ENCODE measurements around the gene CDH18.

CDH18 gene

GRCh38 chr5:20020247-20020646 is 32.2 kb upstream of the CDH18 start:
- Histone ChIP-seq H3K27ac (no peak overlapping the region), H3K36me3 (no peaks in the 10 kb centered on the region), H3K27me3 (no peaks in the 10 kb centered on the region), H3K4me1 (no peaks in the 10 kb centered on the region), H3K4me3 (no peak overlapping the region), H3K9me3 (replicated peaks in 1 of 11) (peaks cover 0 to 19% (median 6%) of the 10 kb centered on the region in 11 experiments; a peak in 8 of 22 replicates), H3K9ac (no peak overlapping the region), H3K4me2 (no peak overlapping the region), H4K20me1 (no peaks in the 10 kb centered on the region)
- no peak for TF ChIP-seq Cebpa-rat (IDR thresholded peaks at IDR 0.05)

- TF ChIP-seq Cebpa-rat (IDR thresholded peaks at IDR 0.05) = no peak
- H3K36me3 ChIP-seq = no peaks in the 10 kb centered on the region
- no peaks in the 10 kb centered on the region for H4K20me1 ChIP-seq
- H3K27me3 ChIP-seq = no peaks in the 10 kb centered on the region
- no peaks in the 10 kb centered on the region for H3K4me1 ChIP-seq
- H3K9ac ChIP-seq = no peak overlapping the region
- H3K9me3 ChIP-seq (replicated peaks in 1 of 11) = peaks cover 0 to 19% (median 6%) of the 10 kb centered on the region in 11 experiments; a peak in 8 of 22 replicates
- H3K4me2 ChIP-seq = no peak overlapping the region
- no peak overlapping the region for H3K4me3 ChIP-seq
- H3K27ac ChIP-seq = no peak overlapping the region
Observed at GRCh38 chr5:20017021-20017420, 29.0 kb upstream of the CDH18 start.

- no peaks in the 10 kb centered on the region for H3K4me1 ChIP-seq
- no peaks in the 10 kb centered on the region for H3K36me3 ChIP-seq
- no peak overlapping the region for H3K27ac ChIP-seq
- no peaks in the 10 kb centered on the region for H4K20me1 ChIP-seq
- H3K27me3 ChIP-seq = no peaks in the 10 kb centered on the region
- no peak for TF ChIP-seq Cebpa-rat (IDR thresholded peaks at IDR 0.05)
- no peak overlapping the region for H3K9ac ChIP-seq
- H3K4me3 ChIP-seq = no peak overlapping the region
- H3K4me2 ChIP-seq = no peak overlapping the region
- H3K9me3 ChIP-seq (replicated peaks in 1 of 11) = no peaks in the 10 kb centered on the region
Observed at GRCh38 chr5:20000416-20000815, 12.4 kb upstream of the CDH18 start.

GRCh38 chr5:19988457-19988856 is 457 bp upstream of the CDH18 start:
- H4K20me1 ChIP-seq = no peaks in the 10 kb centered on the region; a peak in 1 of 22 replicates
- no peak overlapping the region for H3K4me2 ChIP-seq
- no peak for TF ChIP-seq Cebpa-rat (IDR thresholded peaks at IDR 0.05)
- H3K4me3 ChIP-seq = no peak overlapping the region
- no peaks in the 10 kb centered on the region for H3K4me1 ChIP-seq
- H3K9ac ChIP-seq = no peak overlapping the region
- no peak overlapping the region for H3K27ac ChIP-seq
- H3K27me3 ChIP-seq = no peaks in the 10 kb centered on the region
- H3K36me3 ChIP-seq = no peaks in the 10 kb centered on the region
- H3K9me3 ChIP-seq (replicated peaks in 1 of 11) = no peaks in the 10 kb centered on the region

GRCh38 chr5:19986806-19987205 is 1.2 kb downstream of the CDH18 start:
- no peaks in the 10 kb centered on the region for H3K36me3 ChIP-seq
- no peaks in the 10 kb centered on the region for H3K27me3 ChIP-seq
- no peaks in the 10 kb centered on the region for H3K9me3 ChIP-seq (replicated peaks in 1 of 11)
- H3K27ac ChIP-seq = no peak overlapping the region
- no peak overlapping the region for H3K9ac ChIP-seq
- H3K4me3 ChIP-seq = no peak overlapping the region
- no peaks in the 10 kb centered on the region for H3K4me1 ChIP-seq
- no peaks in the 10 kb centered on the region; a peak in 1 of 22 replicates for H4K20me1 ChIP-seq
- no peak overlapping the region for H3K4me2 ChIP-seq
- no peak for TF ChIP-seq Cebpa-rat (IDR thresholded peaks at IDR 0.05)

GRCh38 chr5:19986031-19986619 is 1.9 kb downstream of the CDH18 start:
- no peaks in the 10 kb centered on the region for H3K4me1 ChIP-seq
- H3K27ac ChIP-seq = no peak overlapping the region
- no peak overlapping the region for H3K9ac ChIP-seq
- H3K36me3 ChIP-seq = no peaks in the 10 kb centered on the region
- no peaks in the 10 kb centered on the region for H3K9me3 ChIP-seq (replicated peaks in 1 of 11)
- no peak overlapping the region for H3K4me2 ChIP-seq
- H3K27me3 ChIP-seq = no peaks in the 10 kb centered on the region
- no peak overlapping the region for H3K4me3 ChIP-seq
- TF ChIP-seq Cebpa-rat (IDR thresholded peaks at IDR 0.05) = no peak
- no peaks in the 10 kb centered on the region; a peak in 1 of 22 replicates for H4K20me1 ChIP-seq

GRCh38 chr5:19978476-19978875 is 9.5 kb downstream of the CDH18 start:
- no peak overlapping the region for H3K27ac ChIP-seq
- no peak overlapping the region for H3K4me2 ChIP-seq
- H3K36me3 ChIP-seq = no peaks in the 10 kb centered on the region
- no peak overlapping the region for H3K9ac ChIP-seq
- no peak overlapping the region for H3K4me3 ChIP-seq
- no peaks in the 10 kb centered on the region for H3K4me1 ChIP-seq
- no peaks in the 10 kb centered on the region for H4K20me1 ChIP-seq
- no peaks in the 10 kb centered on the region for H3K27me3 ChIP-seq
- no peak for TF ChIP-seq Cebpa-rat (IDR thresholded peaks at IDR 0.05)
- no peaks in the 10 kb centered on the region for H3K9me3 ChIP-seq (replicated peaks in 1 of 11)

GRCh38 chr5:19977099-19977498 is 10.9 kb downstream of the CDH18 start:
- H3K4me1 ChIP-seq = no peaks in the 10 kb centered on the region
- no peak for TF ChIP-seq Cebpa-rat (IDR thresholded peaks at IDR 0.05)
- no peaks in the 10 kb centered on the region for H3K9me3 ChIP-seq (replicated peaks in 1 of 11)
- H3K36me3 ChIP-seq = no peaks in the 10 kb centered on the region
- no peaks in the 10 kb centered on the region for H4K20me1 ChIP-seq
- H3K9ac ChIP-seq = no peak overlapping the region
- H3K4me3 ChIP-seq = no peak overlapping the region
- no peaks in the 10 kb centered on the region for H3K27me3 ChIP-seq
- H3K4me2 ChIP-seq = no peak overlapping the region
- no peak overlapping the region for H3K27ac ChIP-seq

GRCh38 chr5:19975795-19976194 is 12.2 kb downstream of the CDH18 start:
- Histone ChIP-seq H3K4me3 (no peak overlapping the region), H3K9me3 (replicated peaks in 1 of 11) (no peaks in the 10 kb centered on the region), H3K4me1 (no peaks in the 10 kb centered on the region), H3K27ac (no peak overlapping the region), H3K27me3 (no peaks in the 10 kb centered on the region), H3K9ac (no peak overlapping the region), H3K4me2 (no peak overlapping the region), H4K20me1 (no peaks in the 10 kb centered on the region), H3K36me3 (no peaks in the 10 kb centered on the region)
- TF ChIP-seq Cebpa-rat (IDR thresholded peaks at IDR 0.05) = no peak

- no peak for TF ChIP-seq Cebpa-rat (IDR thresholded peaks at IDR 0.05)
- H3K27me3 ChIP-seq = no peaks in the 10 kb centered on the region
- no peaks in the 10 kb centered on the region for H3K4me1 ChIP-seq
- H3K36me3 ChIP-seq = no peaks in the 10 kb centered on the region
- H3K27ac ChIP-seq = no peak overlapping the region
- H4K20me1 ChIP-seq = no peaks in the 10 kb centered on the region
- no peak overlapping the region for H3K9ac ChIP-seq
- no peak overlapping the region for H3K4me2 ChIP-seq
- no peak overlapping the region for H3K4me3 ChIP-seq
- H3K9me3 ChIP-seq (replicated peaks in 1 of 11) = peaks cover 0 to 10% (median 0%) of the 10 kb centered on the region in 11 experiments; a peak in 2 of 22 replicates
Observed at GRCh38 chr5:19960451-19960850, 27.5 kb downstream of the CDH18 start.

Measured in BLaER1 treated with 17β-estradiol and CSF1 and Interleukin-3, amounts not matched to agents 10 nM and 100 nM (cell line).